Measurements from ENCODE around the gene GABRB3.

DNA sequence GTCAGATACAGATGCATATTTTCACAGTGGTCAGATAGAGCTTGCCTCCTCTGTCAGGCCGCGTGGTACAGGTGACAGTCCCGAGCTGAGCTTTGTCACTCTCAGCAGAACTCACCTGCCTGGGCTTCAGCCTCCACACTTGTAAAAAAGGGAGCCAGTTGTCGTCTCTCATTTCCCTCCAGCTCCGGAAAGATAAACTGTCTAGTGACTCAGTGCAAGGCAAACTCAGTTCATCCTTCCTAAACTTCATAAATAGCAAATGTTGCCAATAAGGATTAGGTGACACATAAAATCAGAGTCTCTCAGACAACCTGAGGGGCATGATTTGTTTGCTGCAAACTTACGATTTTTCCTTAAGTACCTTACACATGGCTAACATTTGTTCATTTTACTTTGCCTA, 116.8 kb downstream of the GABRB3 start:
- TF ChIP-seq CTCF (conservative IDR thresholded peaks at IDR 0.05 in 1 of 2, IDR thresholded peaks at IDR 0.05 in 1 of 2; ENCODE audit: extremely low read depth in 1 of 2, insufficient read depth in 1 of 2, low read depth in 1 of 2, low read length in 2 of 2): no peak
- TF ChIP-seq EZH2 (IDR thresholded peaks at IDR 0.05; ENCODE audit: borderline replicate concordance, low read length): no peak
